GM12878 (cell line): ENCODE results near the gene EIF4E1B. TPM values are rescaled to one million over a fixed set of nuclear protein-coding genes. Genes with fewer than 3 reads are reported as not detected.
"Not testable (repeated sequence)": the region's sequence is repeated elsewhere in the genome, so short reads cannot be mapped to it uniquely, and the experiment has no call there.

Source experiments
- ATAC-seq: fragments of 200-7000 bp; cut with Tn5 transposase; 3 replicates; pipeline ENCODE4 v1.9.1; 2020; ENCODE audit warnings: mild to moderate bottlenecking, moderate library complexity
- BruUV-seq: library from RNA; stranded (reverse); fragments of 400-500 nt; replicated peaks from 2 replicates; lab custom pipeline; 2021; lab: Mats Ljungman, UMichigan
- CTCF ChIA-PET: fragments of 300-600 bp; sonication (Branson Sonifier 250); formaldehyde crosslinking; extraction: SDS; loops from one replicate; lab custom pipeline; 2021; ENCODE audit warnings: inconsistent platforms; lab: Yijun Ruan, JAX
- POLR2A ChIA-PET: fragments of 350-600 bp; formaldehyde crosslinking; extraction: SDS; loops from one replicate; lab custom pipeline; 2021; ENCODE audit warnings: inconsistent platforms; lab: Charles Lee
- RAD21 ChIA-PET: fragments of 300-600 bp; sonication (Branson Sonifier 250); formaldehyde crosslinking; loops from one replicate; lab custom pipeline; 2023; ENCODE audit warnings: antibody characterized with exemption; ENCODE audit not compliant: unreplicated experiment; lab: Charles Lee
- SMC1A ChIA-PET: fragments of 300-600 bp; sonication (Branson Sonifier 250); formaldehyde crosslinking; loops from one replicate; lab custom pipeline; 2023; ENCODE audit not compliant: unreplicated experiment, uncharacterized antibody; lab: Charles Lee
- DNase-seq: peaks from one replicate; pipeline ENCODE4 v3.0.0-alpha.2; 2011; ENCODE audit warnings: low read depth, low spot score
- FAIRE-seq: peaks from 3 replicates; lab custom pipeline; 2011; peaks lifted over from hg19 to GRCh38; lab: Jason Lieb, UNC
- H2AFZ ChIP-seq: 2 replicates; pipeline ENCODE4 v1.6.0; 2011; ENCODE audit warnings: low read depth, low read length, control low read depth; ENCODE audit not compliant: control insufficient read depth
- H3K27ac ChIP-seq: 2 replicates; pipeline ENCODE4 v1.5.1; 2011; ENCODE audit warnings: control low read depth; ENCODE audit not compliant: control insufficient read depth, insufficient read depth
- H3K27me3 ChIP-seq, 2 experiments: replicated peaks in 1 of 2; 2 replicates each; pipeline versions ENCODE4 v1.6.0 to v1.6.1; 2011; ENCODE audit warnings: low read length in 1 of 2; ENCODE audit not compliant: control insufficient read depth in 2 of 2, insufficient read depth in 2 of 2
- H3K36me3 ChIP-seq, 2 experiments: 2 replicates each; pipeline ENCODE4 v1.5.1; 2011; ENCODE audit warnings: low read length in 1 of 2; ENCODE audit not compliant: control insufficient read depth in 2 of 2, insufficient read depth in 2 of 2
- H3K4me1 ChIP-seq: 2 replicates; pipeline ENCODE4 v1.6.1; 2011; ENCODE audit warnings: mild to moderate bottlenecking, low read length, moderate library complexity, mixed read lengths; ENCODE audit not compliant: control insufficient read depth, insufficient read depth
- H3K4me2 ChIP-seq: 2 replicates; pipeline ENCODE4 v1.6.0; 2011; ENCODE audit warnings: control low read depth; ENCODE audit not compliant: control insufficient read depth, insufficient read depth
- H3K4me3 ChIP-seq: fragments of 200-600 bp; sonication (generic); 2 replicates; pipeline ENCODE4 v1.5.1; 2016
- H3K79me2 ChIP-seq: 2 replicates; pipeline ENCODE4 v1.6.0; 2011; ENCODE audit warnings: low read length; ENCODE audit not compliant: control insufficient read depth, insufficient read depth
- H3K9ac ChIP-seq: 2 replicates; pipeline ENCODE4 v1.8.0; 2011; ENCODE audit warnings: low read length, control low read depth, mixed read lengths; ENCODE audit not compliant: control insufficient read depth, insufficient read depth
- H3K9me3 ChIP-seq: replicated peaks from 3 replicates; pipeline ENCODE4 v1.5.1; 2011; ENCODE audit warnings: mild to moderate bottlenecking, low read length; ENCODE audit not compliant: control insufficient read depth, insufficient read depth
- H4K20me1 ChIP-seq: 2 replicates; pipeline ENCODE4 v1.6.0; 2011; ENCODE audit not compliant: control insufficient read depth, insufficient read depth
- E4F1 ChIP-seq: fragments of 450-650 bp; IDR thresholded peaks from 2 replicates; pipeline ENCODE4 v1.6.1; 2018; ENCODE audit warnings: borderline replicate concordance, mild to moderate bottlenecking; ENCODE audit not compliant: partially characterized antibody
- HDGF ChIP-seq: fragments of 450-650 bp; IDR thresholded peaks from 2 replicates; pipeline ENCODE4 v1.6.1; 2016; ENCODE audit warnings: antibody characterized with exemption
- WGBS: methylation state at CpG from one replicate; pipeline ENCODE4 v1.1.6; 2016; ENCODE audit warnings: low lambda C conversion rate; ENCODE audit not compliant: insufficient replicate concordance, insufficient coverage; ENCODE audit errors: missing lambda C conversion rate; 5-methylcytosine and 5-hydroxymethylcytosine counted together
- in situ Hi-C: fragments of 300-500 bp; cut with MboI; formaldehyde crosslinking; loops from 9 replicates; pipeline ENCODE4 v1.14.3; 2018; ENCODE audit warnings: mixed read lengths
- intact Hi-C: fragments of 100-400 bp; cut with micrococcal nuclease; formaldehyde crosslinking; loops from one replicate; pipeline ENCODE4 v1.14.2; 2022; ENCODE audit not compliant: unreplicated experiment
- polyA plus RNA-seq, 11 experiments: library from polyadenylated mRNA; depleted of rRNA in 4 of 11; unstranded in 6 of 11; stranded (reverse) in 5 of 11; fragments of >200 nt; fragmentation: Nextera tagmentation in 4 of 11; fragmentation: Illumina TruSeq in 1 of 11; extraction: Ambion mirVana in 4 of 11; extraction: Trizol in 1 of 11; gene quantifications; 1 replicate in 1 of 11; 2 replicates in 10 of 11; pipeline versions ENCODE4 v1.2.1 to v1.2.3, GENCODE V29; 2011 to 2016; ENCODE audit warnings: inconsistent platforms in 2 of 11, missing spikeins in 2 of 11, low read depth in 1 of 11
- total RNA-seq, 4 experiments: library from RNA; depleted of rRNA in 3 of 4; stranded (reverse); fragments of >200 nt in 3 of 4; fragmentation: Illumina TruSeq in 1 of 4; extraction: Trizol in 1 of 4; gene quantifications; 2 replicates each; pipeline versions ENCODE4 v1.2.1 to v1.2.3, GENCODE V29; 2013 to 2021

Gene EIF4E1B
- total and polyA plus RNA-seq, 10 of the 15 experiments (the other 5 are each of a cell fraction or from before 2014, with no cell fraction given), result not detected

- ATAC-seq, H3K9ac ChIP-seq, POLR2A ChIA-PET: not testable (repeated sequence)
Observed at GRCh38 chr5:176591667-176592066, 38.8 kb upstream of the EIF4E1B start.

More at GRCh38 chr5:176591667-176592066, 38.8 kb upstream of the EIF4E1B start:
- H3K27ac ChIP-seq, BruUV-seq, H3K9me3 ChIP-seq, RAD21 ChIA-PET, intact Hi-C loops, H3K36me3 ChIP-seq, H3K4me2 ChIP-seq, H3K4me1 ChIP-seq, H3K4me3 ChIP-seq, H4K20me1 ChIP-seq, CTCF ChIA-PET, DNase-seq, SMC1A ChIA-PET, H3K79me2 ChIP-seq, H2AFZ ChIP-seq, H3K27me3 ChIP-seq: not testable (repeated sequence)
- in situ Hi-C loops, result loop anchor here (25.0 kb wide), 1 partner anchor 854 kb away; no protein-coding TSS in a partner anchor
- WGBS, result 83% methylated on average over 2 of the region's 2 CpGs
- FAIRE-seq, result peak; percentile 92
- TF ChIP-seq E4F1, result peak; percentile 41
- peak; percentile 69; the same call in 1 of the 2 replicates for TF ChIP-seq HDGF
